Aorta (tissue), 5 donors: Measurements from ENCODE around the gene BCL2L11. TPM values are rescaled to one million over a fixed set of nuclear protein-coding genes. Genes with fewer than 3 reads are reported as not detected.

Source experiments
- ATAC-seq: fragments of 200-7000 bp; cut with Tn5 transposase; one replicate; pipeline ENCODE4 v1.9.1; 2022; ENCODE audit warnings: moderate library complexity; ENCODE audit not compliant: low FRiP score
- DNase-seq, 2 donors: peaks; one replicate each; pipeline ENCODE4 v3.0.0-alpha.2; 2020
- H3K27ac ChIP-seq, 2 donors: one replicate each; pipeline ENCODE4 v1.5.1; 2013; ENCODE audit warnings: low read length in 2 of 2, mild to moderate bottlenecking in 2 of 2, moderate library complexity in 2 of 2, control low read depth in 1 of 2, inconsistent platforms in 1 of 2, low read depth in 1 of 2
- H3K27me3 ChIP-seq, 2 donors: one replicate each; pipeline ENCODE4 v1.6.1; 2013; ENCODE audit warnings: control low read depth in 1 of 2, low read length in 1 of 2, mild to moderate bottlenecking in 1 of 2, moderate library complexity in 1 of 2; ENCODE audit not compliant: insufficient read depth in 2 of 2, control insufficient read depth in 1 of 2
- H3K36me3 ChIP-seq, 2 donors: one replicate each; pipeline ENCODE4 v1.6.1; 2013; ENCODE audit warnings: control low read depth in 1 of 2, low read length in 1 of 2, mild to moderate bottlenecking in 1 of 2; ENCODE audit not compliant: insufficient read depth in 2 of 2, control insufficient read depth in 1 of 2
- H3K4me1 ChIP-seq, 2 donors: one replicate each; pipeline ENCODE4 v1.6.1; 2013; ENCODE audit warnings: low read length in 2 of 2, control low read depth in 1 of 2, mild to moderate bottlenecking in 1 of 2, moderate library complexity in 1 of 2; ENCODE audit not compliant: insufficient read depth in 2 of 2, control insufficient read depth in 1 of 2
- H3K4me3 ChIP-seq, 2 donors: one replicate each; pipeline ENCODE4 v1.5.1; 2013; ENCODE audit warnings: low read length in 2 of 2, control low read depth in 1 of 2, mild to moderate bottlenecking in 1 of 2
- H3K9me3 ChIP-seq: one replicate; pipeline ENCODE4 v1.6.1; 2013; ENCODE audit warnings: mild to moderate bottlenecking, low read length; ENCODE audit not compliant: control insufficient read depth
- WGBS, 2 donors: extraction: QIAGEN DNeasy Blood & Tissue Kit; methylation state at CpG; one replicate each; pipeline ENCODE4 v1.1.7; 2013; 5-methylcytosine and 5-hydroxymethylcytosine counted together
- intact Hi-C, 2 donors: fragments of 100-400 bp; cut with DNase I; formaldehyde crosslinking; loops; one replicate each; pipeline versions ENCODE4 v1.14.2 to v1.15.0; 2022
- polyA plus RNA-seq, 2 donors: library from polyadenylated mRNA; stranded (reverse); fragments of 200-250 nt; gene quantifications; one replicate each; pipeline ENCODE4 v1.2.3, GENCODE V29; 2013
- total RNA-seq, 2 donors: library from RNA; stranded (reverse); fragmentation: NEBNext Ultra II Directional; extraction: Animal tissue kit (Norgen Biotek cat#: 25700); gene quantifications; one replicate each; pipeline ENCODE4 v1.2.1, GENCODE V29; 2021
- donor health status: healthy with polysubstance abuse.
- donor health status: Bipolar disorder and iron deficiency.
- donor health status: DM: no; HTN: no; CAD: no.
- donor health status: DM: no; HTN: no; CAD: no.
- donor health status: DM: yes; HTN: yes; CAD: no.

Gene BCL2L11
- total and polyA plus RNA-seq, 4 donors, result 2.8 to 14.2 (median 5.4) TPM

DNA sequence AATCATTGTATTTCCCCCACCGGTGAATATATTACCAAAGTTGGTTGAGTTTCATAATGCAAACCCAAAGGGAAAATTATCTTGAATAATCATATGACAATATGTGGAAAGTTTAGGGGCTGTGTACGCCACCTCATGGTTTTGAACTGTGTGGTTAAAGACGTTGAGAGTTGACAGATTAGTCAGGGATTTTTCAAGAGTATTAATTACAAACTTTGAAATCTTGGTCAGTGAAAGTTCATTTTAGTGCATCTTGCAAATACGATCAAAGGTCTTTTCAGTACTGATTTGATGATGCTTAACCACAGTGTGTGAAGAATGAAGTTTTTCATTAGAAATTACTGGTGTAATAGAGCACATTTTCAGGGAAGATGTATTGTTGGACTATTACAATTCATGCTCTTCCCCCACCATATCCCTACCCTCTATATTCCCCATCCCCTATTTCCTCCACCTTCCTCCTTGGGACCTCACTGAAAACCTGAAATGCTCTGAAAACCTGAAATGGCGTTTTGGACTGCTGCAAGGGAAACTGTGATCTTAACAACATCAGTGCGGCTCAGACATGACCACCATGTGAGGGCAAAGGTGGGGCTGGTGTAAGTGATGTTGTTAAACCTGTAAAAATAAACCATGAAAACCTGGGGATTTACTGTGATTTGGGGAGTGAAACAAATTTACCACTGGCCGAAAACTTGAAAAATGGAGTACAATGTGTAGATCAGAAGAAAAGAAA, 4.5 kb upstream of the BCL2L11 start:
- H3K27ac ChIP-seq, result no peak overlapping the region
- H3K36me3 ChIP-seq, result no peaks in the 10 kb centered on the region
- peaks cover 0 to 2% of the 10 kb centered on the region in 2 donors for H3K27me3 ChIP-seq
- DNase-seq (no peak), ATAC-seq (no peak)
- H3K4me3 ChIP-seq, result no peak overlapping the region
- no peaks in the 10 kb centered on the region for H3K4me1 ChIP-seq
- WGBS, 2 donors, result 67 to 72% methylated on average over 7 of the region's 7 CpGs
- H3K9me3 ChIP-seq, result no peaks in the 10 kb centered on the region
- intact Hi-C loops, result loop anchor here (2.0 to 10.0 kb wide), 3 partner anchors 301 to 551 kb away; no protein-coding TSS in a partner anchor

DNA sequence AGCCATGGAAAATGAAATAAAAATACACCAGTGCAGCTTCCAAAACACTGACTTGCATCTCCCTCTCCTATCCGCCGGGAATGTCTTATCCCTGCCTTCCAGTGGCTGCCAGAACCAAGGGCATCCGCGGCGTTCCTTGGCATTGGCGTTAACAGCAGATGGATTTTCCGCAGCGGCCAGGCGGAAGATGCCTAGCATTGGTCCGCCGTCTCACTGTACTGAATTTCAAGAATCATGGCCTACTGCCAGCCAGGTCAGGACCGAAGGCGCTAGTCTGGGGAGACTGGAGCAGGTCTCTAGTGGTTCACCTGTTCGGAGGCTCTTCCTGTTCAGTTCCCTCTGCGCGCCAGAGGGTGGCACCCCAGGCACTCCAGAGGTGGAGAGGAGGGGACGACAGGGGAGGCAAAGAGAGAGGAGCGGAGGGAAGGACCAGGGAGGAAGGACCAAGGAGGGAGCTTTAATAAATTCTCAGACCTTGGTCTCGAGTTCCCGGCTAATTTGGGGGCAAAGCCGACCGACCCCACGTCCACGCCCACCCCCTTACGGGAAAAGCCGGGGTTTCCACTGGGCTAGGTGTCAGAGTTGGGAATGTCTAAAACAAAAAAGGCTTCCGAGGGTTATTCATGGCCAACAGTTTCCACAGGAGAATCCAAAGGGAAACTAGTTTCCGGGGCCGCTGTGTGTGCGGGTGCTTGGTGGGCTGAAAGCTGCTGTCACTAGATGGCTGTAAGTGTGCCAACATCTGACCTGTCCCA, 3.7 kb upstream of the BCL2L11 start:
- Histone ChIP-seq H3K36me3 (no peaks in the 10 kb centered on the region), H3K27ac (no peak overlapping the region), H3K27me3 (peaks cover 0 to 2% of the 10 kb centered on the region in 2 donors), H3K4me3 (peak overlapping the region in 1 of 2 donors; percentile 12), H3K9me3 (no peaks in the 10 kb centered on the region), H3K4me1 (no peaks in the 10 kb centered on the region)
- 2% methylated on average over 30 of the region's 30 CpGs for WGBS, 2 donors
- DNase-seq (peak; percentile 79 to 89), ATAC-seq (peak; percentile 75)
- intact Hi-C loops, result loop anchor here (2.0 to 10.0 kb wide), 3 partner anchors 302 to 550 kb away; no protein-coding TSS in a partner anchor

DNA sequence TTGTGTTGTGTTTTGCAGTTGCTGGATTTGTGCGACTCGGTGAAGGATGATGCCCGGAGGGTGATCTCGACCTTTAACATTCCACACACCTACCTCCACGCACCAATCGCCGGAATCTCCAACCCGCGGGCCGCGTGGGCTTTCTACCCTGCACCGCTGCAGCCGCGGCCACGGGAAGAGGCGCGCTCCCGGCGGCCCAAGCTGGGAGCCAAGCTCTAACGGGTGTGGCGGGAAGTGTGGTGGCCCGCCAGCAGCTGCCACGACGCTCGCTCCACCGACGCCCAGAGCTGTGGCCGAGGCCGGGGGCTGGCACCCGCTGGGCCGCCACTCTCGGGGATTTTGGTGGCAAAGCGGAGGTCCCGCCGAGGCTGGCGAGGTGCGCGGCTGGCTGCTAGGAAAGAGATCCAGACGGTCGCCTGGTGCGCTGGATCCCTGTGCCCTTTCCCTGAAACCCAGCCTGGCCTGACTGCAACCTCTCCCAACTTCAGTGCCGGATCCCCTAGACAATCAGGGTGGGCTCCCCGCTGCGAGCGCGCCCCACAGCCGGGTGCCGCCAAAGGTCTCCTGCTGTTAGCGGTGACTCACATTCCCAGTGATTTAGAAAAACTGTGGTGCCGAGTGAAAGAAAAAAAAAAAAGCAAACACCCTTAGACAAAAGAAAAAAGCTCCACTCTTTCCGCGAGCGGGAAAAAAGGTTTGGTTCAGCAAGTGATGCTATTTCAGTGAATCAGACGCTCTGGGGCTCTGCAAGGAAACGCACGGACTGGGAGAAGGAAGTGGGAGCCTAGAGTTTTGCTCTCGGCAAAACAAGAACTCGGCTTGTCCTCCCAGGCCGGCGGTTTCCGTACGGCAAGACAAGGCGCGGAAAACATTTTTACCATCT, 2.9 kb upstream of the BCL2L11 start:
- H3K27me3 ChIP-seq, result peaks cover 0 to 2% of the 10 kb centered on the region in 2 donors
- intact Hi-C loops, result loop anchor here (2.0 to 10.0 kb wide), 3 partner anchors 303 to 549 kb away; no protein-coding TSS in a partner anchor
- H3K9me3 ChIP-seq, result no peaks in the 10 kb centered on the region
- no peaks in the 10 kb centered on the region for H3K4me1 ChIP-seq
- ATAC-seq (no peak), DNase-seq (peak; percentile 61 to 82)
- peak overlapping the region in 1 of 2 donors; percentile 12 for H3K4me3 ChIP-seq
- WGBS, 2 donors, result 6 to 8% methylated on average over 64 of the region's 64 CpGs
- no peaks in the 10 kb centered on the region for H3K36me3 ChIP-seq
- H3K27ac ChIP-seq, result no peak overlapping the region

DNA sequence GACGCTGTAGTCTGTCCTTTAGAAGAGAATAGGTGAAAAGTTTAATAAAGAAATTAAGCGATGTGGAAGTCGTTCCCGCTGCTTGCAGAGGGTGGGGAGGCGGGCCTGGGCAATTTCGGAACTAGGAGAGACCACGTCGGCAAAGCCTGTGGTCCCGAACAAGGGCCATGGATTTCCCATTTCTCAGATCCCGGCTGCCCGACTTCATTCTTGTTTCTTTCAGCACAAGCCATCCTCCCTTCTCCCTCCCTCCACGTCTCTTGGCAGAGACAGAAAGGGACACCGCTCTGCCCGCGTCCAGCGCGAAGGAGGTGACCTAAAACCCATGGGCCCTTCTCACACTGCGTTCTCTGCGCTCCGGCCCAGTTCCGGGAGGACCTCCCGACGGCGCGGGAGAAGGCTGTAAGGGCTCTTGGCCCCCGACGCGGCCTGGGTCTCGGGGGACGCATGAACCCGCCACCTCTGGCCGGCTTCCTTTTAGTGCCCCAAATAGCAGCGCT, 2.2 kb upstream of the BCL2L11 start:
- no peaks in the 10 kb centered on the region for H3K4me1 ChIP-seq
- no peaks in the 10 kb centered on the region for H3K36me3 ChIP-seq
- 52 to 61% methylated on average over 33 of the region's 33 CpGs for WGBS, 2 donors
- ATAC-seq (no peak), DNase-seq (peak in 1 of 2 donors; percentile 46)
- no peak overlapping the region for H3K27ac ChIP-seq
- peaks cover 0 to 2% of the 10 kb centered on the region in 2 donors for H3K27me3 ChIP-seq
- no peak overlapping the region for H3K4me3 ChIP-seq
- intact Hi-C loops, result loop anchor here (5.0 to 10.0 kb wide), 2 partner anchors 304 to 549 kb away; no protein-coding TSS in a partner anchor
- no peaks in the 10 kb centered on the region for H3K9me3 ChIP-seq

DNA sequence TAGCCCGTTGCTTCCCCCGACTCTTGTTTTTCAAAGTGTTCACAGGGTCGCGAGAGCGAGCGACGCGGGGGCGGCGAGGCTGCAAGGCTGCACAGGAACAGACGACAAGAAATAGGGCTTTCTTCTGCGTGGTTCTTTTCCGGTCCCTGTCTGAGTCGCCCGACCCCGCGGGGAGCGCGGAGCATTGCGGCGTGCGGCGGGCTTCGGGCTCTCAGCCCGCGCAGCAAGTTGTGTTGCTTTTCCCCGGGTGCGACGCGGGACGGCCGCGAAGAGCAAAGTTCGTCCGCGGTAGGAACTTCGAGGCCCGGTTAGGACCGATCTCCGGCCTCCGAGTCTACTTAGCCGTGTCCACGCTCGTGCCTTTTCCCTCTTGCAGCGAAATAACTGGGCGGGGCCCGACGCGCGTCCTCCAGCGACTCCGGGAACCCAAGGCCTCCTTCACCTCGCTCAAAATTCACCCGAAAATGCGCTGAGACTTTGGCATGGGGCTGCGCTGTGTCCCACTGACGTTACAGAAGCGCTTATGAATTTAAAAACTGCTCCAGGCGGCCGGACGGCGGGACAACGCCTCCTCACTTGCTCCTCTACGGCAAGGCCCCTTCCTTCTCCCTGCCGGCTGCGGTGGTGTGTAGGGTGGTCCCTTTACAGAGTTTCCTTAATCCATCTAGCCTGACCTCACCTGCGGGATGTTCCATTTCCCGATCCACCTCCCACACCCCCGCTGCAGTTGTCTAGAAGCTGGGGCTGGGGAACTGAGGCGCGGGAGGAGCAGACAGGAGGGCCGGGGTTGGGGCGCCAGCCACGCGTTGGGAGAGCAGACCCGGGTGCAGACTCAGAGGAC, 1.5 kb upstream of the BCL2L11 start:
- Histone ChIP-seq H3K36me3 (no peaks in the 10 kb centered on the region), H3K4me1 (no peaks in the 10 kb centered on the region), H3K27me3 (peaks cover 0 to 2% of the 10 kb centered on the region in 2 donors), H3K27ac (no peak overlapping the region), H3K9me3 (no peaks in the 10 kb centered on the region), H3K4me3 (no peak overlapping the region)
- DNase-seq (peak; percentile 59 to 78), ATAC-seq (no peak)
- 42 to 50% methylated on average over 76 of the region's 76 CpGs for WGBS, 2 donors
- intact Hi-C loops, result loop anchor here (5.0 to 10.0 kb wide), 2 partner anchors 304 to 548 kb away; no protein-coding TSS in a partner anchor

DNA sequence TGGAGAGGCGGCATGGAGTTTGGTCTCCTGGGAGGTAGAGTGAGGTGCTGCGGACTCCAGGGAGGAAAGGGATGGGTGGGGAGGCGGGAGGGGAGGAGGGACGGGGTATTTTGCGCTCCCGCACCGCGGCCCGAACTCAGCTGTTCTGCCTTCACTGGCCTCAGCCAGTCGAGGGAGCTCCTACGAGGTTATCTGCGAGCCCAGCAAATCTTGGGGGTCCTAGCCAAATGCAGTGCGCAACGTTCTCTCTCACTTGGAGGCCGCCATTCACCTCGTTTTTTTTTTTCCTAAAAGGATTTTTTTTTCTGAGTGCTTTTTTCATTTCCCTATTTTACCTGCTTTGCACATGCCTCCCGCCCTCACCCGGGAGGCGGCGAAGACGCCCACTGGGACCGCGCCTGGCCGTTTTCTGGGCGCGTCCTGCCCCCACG, 877 bp upstream of the BCL2L11 start:
- no peak for DNase-seq
- Histone ChIP-seq H3K4me1 (no peaks in the 10 kb centered on the region), H3K27me3 (peaks cover 0 to 2% of the 10 kb centered on the region in 2 donors), H3K9me3 (no peaks in the 10 kb centered on the region), H3K36me3 (no peaks in the 10 kb centered on the region), H3K4me3 (no peak overlapping the region), H3K27ac (no peak overlapping the region)
- ATAC-seq, result no peak
- intact Hi-C loops, result loop anchor here (5.0 to 10.0 kb wide), 2 partner anchors 305 to 547 kb away; no protein-coding TSS in a partner anchor
- 29 to 33% methylated on average over 27 of the region's 27 CpGs for WGBS, 2 donors

DNA sequence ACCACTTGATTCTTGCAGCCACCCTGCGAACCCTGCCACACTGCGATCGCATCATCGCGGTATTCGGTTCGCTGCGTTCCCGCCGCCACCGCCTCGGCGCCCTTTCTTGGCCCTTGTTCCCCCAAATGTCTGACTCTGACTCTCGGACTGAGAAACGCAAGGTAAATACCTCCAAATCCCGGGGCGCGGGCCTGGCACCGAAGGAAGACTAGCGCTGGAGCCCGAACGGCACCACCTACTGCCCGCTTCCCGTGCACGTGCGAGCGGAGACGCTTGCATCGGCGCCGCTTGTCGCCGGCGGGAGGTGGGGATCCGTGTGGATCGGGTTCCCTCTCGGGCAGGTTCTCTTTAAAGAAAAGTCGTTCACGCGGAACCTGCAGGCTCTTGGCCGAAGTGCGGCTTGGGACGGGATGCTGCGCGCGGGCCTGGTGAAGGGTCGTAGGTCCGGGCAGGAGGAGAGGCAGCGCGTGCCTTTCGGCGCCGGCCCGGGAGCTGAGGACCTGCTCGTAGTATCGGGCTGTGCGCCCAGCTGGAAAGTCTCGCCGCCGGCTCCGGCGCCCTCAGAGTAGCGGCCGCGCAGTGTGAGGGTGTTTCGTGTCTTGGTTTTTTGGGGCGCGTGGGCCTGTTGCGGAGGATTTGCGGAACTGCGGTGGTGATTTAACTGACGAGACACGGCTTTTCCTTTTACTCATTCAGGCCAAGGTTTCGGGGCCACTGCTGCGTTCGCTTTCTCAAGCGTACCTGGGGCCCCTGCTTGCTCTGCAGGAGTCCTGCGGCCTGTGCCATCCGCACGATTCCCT, 514 bp downstream of the BCL2L11 start:
- intact Hi-C loops, result no loop called here
- Histone ChIP-seq H3K27me3 (peaks cover 0 to 2% of the 10 kb centered on the region in 2 donors), H3K27ac (peak overlapping the region in 1 of 2 donors; percentile 14), H3K4me1 (no peaks in the 10 kb centered on the region), H3K36me3 (no peaks in the 10 kb centered on the region), H3K9me3 (no peaks in the 10 kb centered on the region), H3K4me3 (peak overlapping the region; percentile 44 to 50)
- WGBS, 2 donors, result 0% methylated on average over 78 to 80 of the region's 80 CpGs
- ATAC-seq, result peak; percentile 16
- DNase-seq, result peak; percentile 70 to 85
